ENCODE data around the gene NUDT3. TPM values are rescaled to one million over a fixed set of nuclear protein-coding genes. Genes with fewer than 3 reads are reported as not detected.
"Not testable (repeated sequence)": the region's sequence is repeated elsewhere in the genome, so short reads cannot be mapped to it uniquely, and the experiment has no call there.

The NUDT3 gene
- total RNA-seq, 1 donor from 2014 or later: 29.1 TPM

DNA sequence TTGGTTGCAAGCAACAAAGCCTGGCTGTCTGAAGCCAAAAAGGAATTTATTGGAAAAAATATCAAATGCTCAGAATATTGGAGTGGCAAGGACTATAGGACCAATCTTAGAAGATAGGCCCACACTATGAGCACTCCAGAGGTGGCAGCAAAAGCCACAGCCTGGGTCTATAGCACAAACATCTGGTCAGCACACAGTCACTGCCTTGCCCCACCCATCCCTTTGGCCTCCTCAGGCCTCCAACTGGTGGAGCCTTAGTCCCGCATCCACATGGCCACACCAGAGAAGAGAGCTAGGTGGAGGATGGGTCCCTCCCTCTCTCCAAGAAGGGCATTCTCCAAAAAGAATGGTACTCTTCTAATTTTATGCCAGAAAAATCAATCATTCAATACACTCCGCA, 14.0 kb downstream of the NUDT3 start:
- Histone ChIP-seq H3K27ac (no peak overlapping the region), H3K4me3 (no peak overlapping the region), H3K4me1 (peaks cover 6% of the 10 kb centered on the region), H3K27me3 (ENCODE audit: low read depth) (no peaks in the 10 kb centered on the region), H3K36me3 (no peaks in the 10 kb centered on the region), H3K9me3 (no peaks in the 10 kb centered on the region)
- DNase-seq (no peak), ATAC-seq (no peak)
- intact Hi-C loops (cut with DNase I): no loop called here
- TF ChIP-seq, protein P1, sequence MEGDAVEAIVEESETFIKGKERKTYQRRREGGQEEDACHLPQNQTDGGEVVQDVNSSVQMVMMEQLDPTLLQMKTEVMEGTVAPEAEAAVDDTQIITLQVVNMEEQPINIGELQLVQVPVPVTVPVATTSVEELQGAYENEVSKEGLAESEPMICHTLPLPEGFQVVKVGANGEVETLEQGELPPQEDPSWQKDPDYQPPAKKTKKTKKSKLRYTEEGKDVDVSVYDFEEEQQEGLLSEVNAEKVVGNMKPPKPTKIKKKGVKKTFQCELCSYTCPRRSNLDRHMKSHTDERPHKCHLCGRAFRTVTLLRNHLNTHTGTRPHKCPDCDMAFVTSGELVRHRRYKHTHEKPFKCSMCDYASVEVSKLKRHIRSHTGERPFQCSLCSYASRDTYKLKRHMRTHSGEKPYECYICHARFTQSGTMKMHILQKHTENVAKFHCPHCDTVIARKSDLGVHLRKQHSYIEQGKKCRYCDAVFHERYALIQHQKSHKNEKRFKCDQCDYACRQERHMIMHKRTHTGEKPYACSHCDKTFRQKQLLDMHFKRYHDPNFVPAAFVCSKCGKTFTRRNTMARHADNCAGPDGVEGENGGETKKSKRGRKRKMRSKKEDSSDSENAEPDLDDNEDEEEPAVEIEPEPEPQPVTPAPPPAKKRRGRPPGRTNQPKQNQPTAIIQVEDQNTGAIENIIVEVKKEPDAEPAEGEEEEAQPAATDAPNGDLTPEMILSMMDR (IDR thresholded peaks at IDR 0.05): no peak

DNA sequence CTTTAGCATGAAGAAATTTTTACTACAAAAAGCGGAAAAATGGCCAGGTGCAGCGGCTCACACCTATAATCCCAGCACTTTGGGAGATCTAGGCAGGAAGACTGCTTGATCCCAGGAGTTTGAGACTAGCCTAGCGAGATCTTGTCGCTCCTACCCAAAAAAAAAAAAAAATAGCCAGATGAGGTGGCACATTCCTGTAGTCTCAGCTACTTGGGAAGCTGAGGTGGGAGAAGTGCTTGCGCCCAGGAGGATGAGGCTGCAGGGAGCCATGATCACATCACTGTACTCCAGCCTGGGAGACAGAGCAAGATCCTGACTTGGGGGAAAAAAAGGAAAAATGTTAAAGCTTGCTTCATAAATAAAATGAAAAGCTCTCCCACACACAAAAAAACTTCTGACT, 14.5 kb downstream of the NUDT3 start:
- Histone ChIP-seq H3K27ac (no peak overlapping the region), H3K4me3 (no peak overlapping the region), H3K9me3 (no peaks in the 10 kb centered on the region), H3K4me1 (peaks cover 2% of the 10 kb centered on the region), H3K27me3 (ENCODE audit: low read depth) (no peaks in the 10 kb centered on the region), H3K36me3 (no peaks in the 10 kb centered on the region)
- TF ChIP-seq, protein P1 (IDR thresholded peaks at IDR 0.05): no peak
- DNase-seq: no peak
- ATAC-seq: no peak
- intact Hi-C loops (cut with DNase I): no loop called here

DNA sequence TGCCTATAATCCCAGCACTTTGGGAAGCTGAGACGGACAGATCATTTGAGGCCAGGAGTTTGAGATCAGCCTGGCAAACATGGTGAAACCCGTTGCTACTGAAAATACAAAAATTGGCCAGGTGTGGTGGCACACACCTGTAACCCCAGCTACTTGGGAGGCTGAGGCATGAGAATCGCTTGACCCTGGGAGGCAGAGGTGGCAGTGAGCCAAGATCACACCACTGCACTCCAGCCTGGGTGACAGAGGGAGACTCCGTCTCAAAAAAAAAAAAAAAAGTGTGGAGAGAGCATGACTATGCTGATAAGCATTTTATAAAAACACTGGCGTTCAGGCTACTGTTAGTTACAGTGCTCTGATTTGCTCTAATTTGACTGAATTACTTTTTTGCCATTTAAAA, 14.9 kb downstream of the NUDT3 start:
- intact Hi-C loops (cut with DNase I); DNase-seq; H3K27me3 ChIP-seq (ENCODE audit: low read depth); H3K4me3 ChIP-seq; ATAC-seq; H3K27ac ChIP-seq; H3K9me3 ChIP-seq; H3K36me3 ChIP-seq; H3K4me1 ChIP-seq: not testable (repeated sequence)

DNA sequence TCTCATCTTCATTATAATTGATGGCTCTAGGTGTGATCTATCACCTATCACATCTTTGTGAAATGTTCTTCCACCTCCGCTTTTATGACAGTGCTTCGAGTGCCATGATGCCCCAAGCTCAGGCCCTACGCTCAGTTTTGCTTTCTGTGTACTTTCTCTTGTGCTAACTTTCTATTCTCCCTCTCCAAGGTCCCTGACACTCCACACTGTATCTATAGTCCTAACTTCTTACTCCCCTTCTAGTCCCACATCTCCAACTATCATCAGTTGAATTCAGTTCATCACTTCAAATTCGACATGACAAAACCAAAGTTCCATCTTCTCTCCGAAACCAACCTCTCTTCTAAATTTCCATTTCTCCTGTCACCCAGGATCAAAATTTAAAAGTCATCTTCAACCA, 16.6 kb downstream of the NUDT3 start:
- intact Hi-C loops (cut with DNase I): no loop called here
- ATAC-seq (no peak), DNase-seq (no peak)
- Histone ChIP-seq H3K4me3 (no peak overlapping the region), H3K9me3 (no peaks in the 10 kb centered on the region), H3K27ac (no peak overlapping the region), H3K4me1 (peaks cover 11% of the 10 kb centered on the region), H3K27me3 (ENCODE audit: low read depth) (no peaks in the 10 kb centered on the region), H3K36me3 (no peaks in the 10 kb centered on the region)
- TF ChIP-seq, protein P1 (IDR thresholded peaks at IDR 0.05): no peak

DNA sequence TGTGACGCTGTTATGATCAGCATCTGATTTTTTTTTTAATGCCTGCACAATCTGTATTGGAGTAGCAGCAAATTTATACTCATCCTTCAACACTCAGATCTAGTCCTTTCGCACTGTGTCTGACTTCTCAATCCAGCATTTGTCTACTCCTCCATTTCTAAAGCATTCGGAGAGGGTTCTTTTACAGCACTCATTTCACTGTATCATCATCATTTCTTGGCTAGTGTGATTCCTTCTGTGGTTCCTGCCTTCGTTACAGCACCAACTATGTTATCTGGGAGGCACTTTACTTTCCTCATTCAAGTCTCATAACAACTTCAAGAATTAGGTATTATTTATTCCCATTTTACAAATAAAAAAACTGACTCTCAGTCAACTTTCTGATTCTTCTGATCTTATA, 18.0 kb downstream of the NUDT3 start:
- TF ChIP-seq, protein P1 (IDR thresholded peaks at IDR 0.05): no peak
- Histone ChIP-seq H3K4me1 (peaks cover 19% of the 10 kb centered on the region), H3K27me3 (ENCODE audit: low read depth) (no peaks in the 10 kb centered on the region), H3K9me3 (no peaks in the 10 kb centered on the region), H3K4me3 (no peak overlapping the region), H3K27ac (no peak overlapping the region), H3K36me3 (no peaks in the 10 kb centered on the region)
- DNase-seq (no peak), ATAC-seq (no peak)
- intact Hi-C loops (cut with DNase I): no loop called here

DNA sequence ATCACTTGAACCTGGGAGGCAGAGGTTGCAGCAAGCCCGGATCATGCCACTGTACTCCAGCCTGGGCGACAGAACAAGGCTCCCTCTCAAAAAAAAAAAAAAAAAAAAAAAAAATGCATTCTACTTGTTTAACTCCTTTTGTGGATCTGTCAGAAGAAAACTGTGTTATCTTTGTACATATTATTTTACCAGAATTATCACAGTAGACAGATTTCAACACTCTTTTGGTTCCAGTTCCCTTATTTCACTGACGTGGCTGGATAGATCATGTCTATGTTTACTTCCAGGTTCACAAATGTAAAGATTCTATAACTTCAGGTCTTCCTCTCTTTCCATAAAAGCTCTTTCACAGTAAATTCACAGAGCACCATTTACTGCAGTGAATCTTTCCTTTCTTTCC, 18.4 kb downstream of the NUDT3 start:
- DNase-seq (no peak), ATAC-seq (peak; percentile 46 to 59)
- H3K9me3 ChIP-seq: no peaks in the 10 kb centered on the region
- TF ChIP-seq, protein P1 (IDR thresholded peaks at IDR 0.05): no peak
- peaks cover 20% of the 10 kb centered on the region for H3K4me1 ChIP-seq
- peak overlapping the region; percentile 32 for H3K27ac ChIP-seq
- no peaks in the 10 kb centered on the region for H3K27me3 ChIP-seq (ENCODE audit: low read depth)
- intact Hi-C loops (cut with DNase I): no loop called here
- no peak overlapping the region for H3K4me3 ChIP-seq
- no peaks in the 10 kb centered on the region for H3K36me3 ChIP-seq

Measured in lower lobe of right lung (tissue), 2 donors.